ACHN (cell line): ENCODE data around the gene COMMD4.

Experiments
- DNase-seq: peaks from one replicate; pipeline ENCODE4 v3.0.0-alpha.2; 2015
- in situ Hi-C: cut with HindIII; loops from 2 replicates; pipeline ENCODE4 v1.10.0; 2017; ENCODE audit warnings: low sequenced_read_pairs, low pct_ligation_motif_present, low pct_unique_long_range_greater_than_20kb

The COMMD4 gene

GRCh38 chr15:75352186-75353080, 16.6 kb downstream of the COMMD4 start:
- in situ Hi-C loops: no loop called here
- no peak for DNase-seq

GRCh38 chr15:75353604-75354003, 17.7 kb downstream of the COMMD4 start:
- in situ Hi-C loops: no loop called here

GRCh38 chr15:75354454-75354853, 18.6 kb downstream of the COMMD4 start:
- in situ Hi-C loops: no loop called here
- no peak for DNase-seq

More at GRCh38 chr15:75353604-75354003, 17.7 kb downstream of the COMMD4 start:
- DNase-seq: no peak

- in situ Hi-C loops: no loop called here
- no peak for DNase-seq
These were observed 19.5 kb downstream of the COMMD4 start for GRCh38 chr15:75355369-75355768.

- no peak for DNase-seq
- in situ Hi-C loops: no loop called here
These were observed 20.1 kb downstream of the COMMD4 start for GRCh38 chr15:75356006-75356405.

GRCh38 chr15:75356517-75356916, 20.7 kb downstream of the COMMD4 start:
- no peak for DNase-seq
- in situ Hi-C loops: no loop called here

GRCh38 chr15:75357976-75358673, 22.3 kb downstream of the COMMD4 start:
- no peak for DNase-seq
- in situ Hi-C loops: no loop called here

GRCh38 chr15:75358771-75359536, 23.1 kb downstream of the COMMD4 start:
- in situ Hi-C loops: no loop called here
- no peak for DNase-seq

GRCh38 chr15:75359537-75360250, 23.8 kb downstream of the COMMD4 start:
- DNase-seq: no peak
- in situ Hi-C loops: no loop called here

GRCh38 chr15:75360391-75360790, 24.5 kb downstream of the COMMD4 start:
- in situ Hi-C loops: no loop called here
- no peak for DNase-seq

GRCh38 chr15:75360856-75361255, 25.0 kb downstream of the COMMD4 start:
- in situ Hi-C loops: no loop called here
- no peak for DNase-seq

- in situ Hi-C loops: no loop called here
- no peak for DNase-seq
These were observed 25.6 kb downstream of the COMMD4 start for GRCh38 chr15:75361361-75361988.

GRCh38 chr15:75361989-75362641, 26.3 kb downstream of the COMMD4 start:
- in situ Hi-C loops: no loop called here
- DNase-seq: no peak

- no peak for DNase-seq
- in situ Hi-C loops: no loop called here
These were observed 26.9 kb downstream of the COMMD4 start for GRCh38 chr15:75362642-75363249.

- in situ Hi-C loops: no loop called here
- no peak for DNase-seq
These were observed 27.9 kb downstream of the COMMD4 start for GRCh38 chr15:75363786-75364185.

- in situ Hi-C loops: no loop called here
These were observed 29.0 kb downstream of the COMMD4 start for GRCh38 chr15:75364881-75365280.

GRCh38 chr15:75366163-75366562, 30.3 kb downstream of the COMMD4 start:
- in situ Hi-C loops: no loop called here
- DNase-seq: no peak

More at GRCh38 chr15:75364881-75365280, 29.0 kb downstream of the COMMD4 start:
- no peak for DNase-seq
